Left lung (tissue), 10 donors: ENCODE data around the gene HOXD11. TPM values are rescaled to one million over a fixed set of nuclear protein-coding genes. Genes with fewer than 3 reads are reported as not detected.

ENCODE experiments used
- ATAC-seq: fragments of 200-7000 bp; cut with Tn5 transposase; one replicate; pipeline ENCODE4 v1.9.1; 2020; ENCODE audit warnings: moderate library complexity
- DNase-seq, 4 donors: peaks; one replicate each; pipeline ENCODE4 v3.0.0-alpha.2; 2013 to 2020
- H3K27ac ChIP-seq, 2 donors: fragments of 200-600 bp; sonication (generic) in 1 of 2; one replicate each; pipeline versions ENCODE4 v1.5.0 to v1.8.0; 2020 to 2021
- H3K27me3 ChIP-seq, 2 donors: fragments of 200-600 bp; sonication (generic) in 1 of 2; one replicate each; pipeline versions ENCODE4 v1.5.0 to v1.8.0; 2020 to 2021
- H3K36me3 ChIP-seq, 2 donors: fragments of 200-600 bp; sonication (generic) in 1 of 2; one replicate each; pipeline versions ENCODE4 v1.5.0 to v1.8.0; 2020 to 2021
- H3K4me1 ChIP-seq, 2 donors: fragments of 200-600 bp; one replicate each; pipeline ENCODE4 v1.8.0; 2021
- H3K4me3 ChIP-seq, 2 donors: fragments of 200-600 bp; sonication (generic) in 1 of 2; one replicate each; pipeline versions ENCODE4 v1.5.0 to v1.8.0; 2020 to 2021; ENCODE audit warnings: mild to moderate bottlenecking in 1 of 2
- H3K9me3 ChIP-seq, 2 donors: fragments of 200-600 bp; sonication (generic) in 1 of 2; one replicate each; pipeline versions ENCODE4 v1.5.0 to v1.8.0; 2020 to 2021
- CTCF ChIP-seq, 2 donors: fragments of 200-600 bp; sonication (generic) in 1 of 2; IDR thresholded peaks; one replicate each; pipeline versions ENCODE4 v1.5.0 to v1.8.0; 2021; ENCODE audit warnings: antibody characterized with exemption in 2 of 2
- intact Hi-C, 2 donors: fragments of 100-400 bp; cut with DNase I; formaldehyde crosslinking; loops; one replicate each; pipeline versions ENCODE4 v1.11.2 to v1.14.2; 2022
- polyA plus RNA-seq, 6 donors: library from polyadenylated mRNA; unstranded; fragments of 120-200 nt; gene quantifications; one replicate each; pipeline ENCODE4 v1.2.1, GENCODE V29; 2013; ENCODE audit not compliant: insufficient read length in 6 of 6
- total RNA-seq, 2 donors: library from RNA; stranded (reverse); fragmentation: NEBNext Ultra II Directional; extraction: Animal tissue kit (Norgen Biotek cat#: 25700); gene quantifications; one replicate each; pipeline ENCODE4 v1.2.1, GENCODE V29; 2021
- donor health status: DM: no; HTN: yes; CAD: no.
- donor health status: DM: no; HTN: no; CAD: no.

Gene HOXD11
- total and polyA plus RNA-seq, 8 donors = 0.21 to 0.51 (median 0.25) TPM; not detected in 5

GRCh38 chr2:176084611-176085119 is 22.4 kb upstream of the HOXD11 start:
- peaks cover 97 to 100% of the 10 kb centered on the region in 2 donors for H3K27me3 ChIP-seq
- DNase-seq (no peak), ATAC-seq (no peak)
- no peak for TF ChIP-seq CTCF (IDR thresholded peaks at IDR 0.05)
- intact Hi-C loops = loop anchor here in 1 of 2 donors (10.0 kb wide), 1 partner anchor 720 kb away; no protein-coding TSS in a partner anchor
- H3K9me3 ChIP-seq = no peaks in the 10 kb centered on the region
- no peak overlapping the region for H3K27ac ChIP-seq
- no peaks in the 10 kb centered on the region for H3K36me3 ChIP-seq
- H3K4me1 ChIP-seq = peaks cover 0 to 31% of the 10 kb centered on the region in 2 donors
- no peak overlapping the region for H3K4me3 ChIP-seq

- H3K4me1 ChIP-seq = peaks cover 0 to 27% of the 10 kb centered on the region in 2 donors
- H3K36me3 ChIP-seq = no peaks in the 10 kb centered on the region
- H3K4me3 ChIP-seq = no peak overlapping the region
- no peak for ATAC-seq
- no peaks in the 10 kb centered on the region for H3K9me3 ChIP-seq
- peaks cover 99 to 100% of the 10 kb centered on the region in 2 donors for H3K27me3 ChIP-seq
- no peak for DNase-seq
- H3K27ac ChIP-seq = no peak overlapping the region
- no peak for TF ChIP-seq CTCF (IDR thresholded peaks at IDR 0.05)
- intact Hi-C loops = loop anchor here in 1 of 2 donors (10.0 kb wide), 1 partner anchor 720 kb away; no protein-coding TSS in a partner anchor
These were observed 21.8 kb upstream of the HOXD11 start for GRCh38 chr2:176085120-176085788.

GRCh38 chr2:176085861-176086771 is 21.0 kb upstream of the HOXD11 start:
- Histone ChIP-seq H3K4me3 (no peak overlapping the region), H3K27me3 (peaks cover 99 to 100% of the 10 kb centered on the region in 2 donors), H3K36me3 (no peaks in the 10 kb centered on the region), H3K4me1 (peaks cover 0 to 23% of the 10 kb centered on the region in 2 donors), H3K9me3 (no peaks in the 10 kb centered on the region), H3K27ac (no peak overlapping the region)
- ATAC-seq = peak; percentile 24
- intact Hi-C loops = loop anchor here in 1 of 2 donors (10.0 kb wide), 1 partner anchor 721 kb away; no protein-coding TSS in a partner anchor
- TF ChIP-seq CTCF (IDR thresholded peaks at IDR 0.05) = no peak
- DNase-seq = peak in 2 of 4 donors; percentile 59 to 64

GRCh38 chr2:176087330-176088047 is 19.6 kb upstream of the HOXD11 start:
- no peak for DNase-seq
- intact Hi-C loops = loop anchor here in 1 of 2 donors (10.0 kb wide), 1 partner anchor 723 kb away; no protein-coding TSS in a partner anchor
- H3K27ac ChIP-seq = no peak overlapping the region
- TF ChIP-seq CTCF (IDR thresholded peaks at IDR 0.05) = no peak
- H3K4me3 ChIP-seq = no peak overlapping the region
- peaks cover 99 to 100% of the 10 kb centered on the region in 2 donors for H3K27me3 ChIP-seq
- H3K36me3 ChIP-seq = no peaks in the 10 kb centered on the region
- H3K9me3 ChIP-seq = no peaks in the 10 kb centered on the region
- ATAC-seq = no peak
- H3K4me1 ChIP-seq = peaks cover 0 to 20% of the 10 kb centered on the region in 2 donors
